Skeletal muscle tissue (tissue), 4 donors: Measurements from ENCODE around the gene EPN1. TPM values are rescaled to one million over a fixed set of nuclear protein-coding genes. Genes with fewer than 3 reads are reported as not detected.

ENCODE experiments used
- H3K27ac ChIP-seq: one replicate; pipeline ENCODE4 v1.7.0; 2013; ENCODE audit warnings: mild to moderate bottlenecking, low read depth, low read length, inconsistent platforms
- H3K27me3 ChIP-seq, 3 donors: one replicate each; pipeline ENCODE4 v1.7.0; 2013; ENCODE audit warnings: low read length in 3 of 3; ENCODE audit not compliant: control insufficient read depth in 3 of 3, insufficient read depth in 3 of 3
- H3K36me3 ChIP-seq, 3 donors: one replicate each; pipeline ENCODE4 v1.7.0; 2013; ENCODE audit warnings: low read length in 3 of 3; ENCODE audit not compliant: control insufficient read depth in 3 of 3, insufficient read depth in 3 of 3
- H3K4me1 ChIP-seq, 3 donors: one replicate each; pipeline ENCODE4 v1.7.0; 2013; ENCODE audit warnings: low read length in 3 of 3, mild to moderate bottlenecking in 3 of 3; ENCODE audit not compliant: control insufficient read depth in 3 of 3, insufficient read depth in 3 of 3
- H3K4me3 ChIP-seq, 3 donors: one replicate each; pipeline ENCODE4 v1.7.0; 2013; ENCODE audit warnings: low read length in 3 of 3
- H3K9ac ChIP-seq, 3 donors: one replicate each; pipeline ENCODE4 v1.7.0; 2013; ENCODE audit warnings: low read length in 3 of 3, mild to moderate bottlenecking in 3 of 3, moderate library complexity in 2 of 3, low read depth in 1 of 3
- H3K9me3 ChIP-seq, 3 donors: one replicate each; pipeline ENCODE4 v1.7.0; 2013; ENCODE audit warnings: low read length in 3 of 3; ENCODE audit not compliant: control insufficient read depth in 3 of 3
- total RNA-seq: library from RNA; depleted of rRNA; stranded (reverse); fragments of >200 nt; gene quantifications from one replicate; pipeline ENCODE4 v1.2.3, GENCODE V29; 2014
- donor health status: Osteomylitis.

Gene EPN1
- total RNA-seq, 1 donor from 2014 or later: 5.7 TPM

DNA sequence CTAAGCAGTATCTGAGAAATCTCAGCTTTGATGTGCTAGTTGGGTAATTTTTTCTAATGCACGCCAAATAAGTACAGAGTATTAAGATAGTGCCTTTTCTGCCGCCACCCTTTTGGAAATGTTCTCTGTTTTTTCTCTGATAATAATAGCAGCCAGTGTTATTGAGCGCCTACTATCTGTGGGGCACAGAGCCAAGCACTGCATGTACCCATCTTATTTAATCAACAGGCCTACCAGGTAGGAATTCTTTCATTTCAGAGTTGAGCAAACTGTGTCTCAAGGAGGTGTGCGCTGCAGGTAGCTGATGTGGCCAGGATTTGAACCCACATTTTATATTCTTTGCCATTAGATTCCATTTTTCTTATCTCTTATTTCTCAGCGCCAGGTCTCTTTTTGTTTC lies 1.4 kb downstream of the EPN1 start:
- Histone ChIP-seq H3K9ac (peak overlapping the region; percentile 24 to 96 (median 91)), H3K27ac (peak overlapping the region; percentile 81), H3K9me3 (no peaks in the 10 kb centered on the region), H3K36me3 (peaks cover 24 to 39% (median 34%) of the 10 kb centered on the region in 3 donors), H3K4me1 (peaks cover 32 to 62% (median 45%) of the 10 kb centered on the region in 3 donors), H3K4me3 (peak overlapping the region; percentile 90 to 97 (median 91)), H3K27me3 (no peaks in the 10 kb centered on the region)

DNA sequence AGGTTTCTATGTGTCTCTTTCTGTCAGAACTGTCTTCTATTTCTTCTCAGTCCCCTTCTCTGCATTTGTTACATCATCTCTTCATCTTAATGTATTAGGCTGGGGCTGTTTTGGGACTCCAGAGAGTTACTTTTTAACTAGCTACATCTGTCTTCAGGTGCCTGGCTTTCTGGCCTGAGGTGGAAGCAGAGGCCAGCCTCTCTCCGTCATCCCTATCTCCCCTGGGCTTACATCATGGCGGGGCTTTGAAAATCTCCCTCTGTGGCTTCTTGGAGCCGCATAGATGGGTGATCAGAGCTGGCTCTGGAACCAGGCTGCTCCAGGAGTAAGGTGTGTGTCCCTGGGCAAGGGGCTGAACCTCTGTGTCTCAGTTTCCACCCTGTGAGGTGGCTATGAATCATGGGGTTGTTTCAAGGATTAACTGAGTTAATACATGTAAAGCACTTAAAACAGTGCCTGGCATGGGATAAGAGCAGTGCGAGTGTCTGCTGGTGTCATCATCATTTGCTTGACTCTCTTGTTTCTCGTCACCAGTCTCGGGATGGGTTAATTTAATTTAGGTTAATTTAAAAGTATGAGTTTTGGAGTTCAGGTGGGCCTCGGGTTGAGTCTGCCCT lies 2.0 kb downstream of the EPN1 start:
- peak overlapping the region; percentile 45 to 96 (median 59) for H3K9ac ChIP-seq
- H3K27ac ChIP-seq: peak overlapping the region; percentile 30
- peaks cover 32 to 62% (median 45%) of the 10 kb centered on the region in 3 donors for H3K4me1 ChIP-seq
- no peaks in the 10 kb centered on the region for H3K9me3 ChIP-seq
- peak overlapping the region in 2 of 3 donors; percentile 90 to 97 for H3K4me3 ChIP-seq
- no peaks in the 10 kb centered on the region for H3K27me3 ChIP-seq
- peaks cover 27 to 41% (median 34%) of the 10 kb centered on the region in 3 donors for H3K36me3 ChIP-seq

DNA sequence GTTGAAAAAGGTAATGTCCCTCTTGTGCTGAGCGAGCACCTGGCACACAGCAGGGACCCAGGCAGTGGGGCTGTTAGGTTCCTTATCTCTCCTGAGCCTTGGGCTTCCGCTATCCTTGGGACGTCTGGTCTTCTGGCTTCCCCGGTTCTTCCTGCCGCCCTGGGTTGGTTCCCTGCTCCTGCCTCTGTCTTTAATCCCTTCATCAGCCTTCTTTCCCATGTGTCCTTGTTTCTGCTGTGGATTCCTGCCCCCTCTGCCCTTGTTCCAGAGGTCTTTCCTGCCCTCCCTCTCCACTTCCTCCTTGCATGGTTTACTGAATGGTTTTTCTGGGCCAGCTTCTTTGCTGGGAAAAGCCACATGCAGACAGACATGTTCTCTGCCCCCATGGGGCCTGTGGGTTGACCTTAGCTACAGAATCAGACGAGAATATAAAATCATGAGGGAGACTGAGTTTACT lies 2.6 kb downstream of the EPN1 start:
- peak overlapping the region in 2 of 3 donors; percentile 14 to 27 for H3K4me3 ChIP-seq
- peak overlapping the region; percentile 30 for H3K27ac ChIP-seq
- H3K9ac ChIP-seq: peak overlapping the region; percentile 45 to 62 (median 51)

DNA sequence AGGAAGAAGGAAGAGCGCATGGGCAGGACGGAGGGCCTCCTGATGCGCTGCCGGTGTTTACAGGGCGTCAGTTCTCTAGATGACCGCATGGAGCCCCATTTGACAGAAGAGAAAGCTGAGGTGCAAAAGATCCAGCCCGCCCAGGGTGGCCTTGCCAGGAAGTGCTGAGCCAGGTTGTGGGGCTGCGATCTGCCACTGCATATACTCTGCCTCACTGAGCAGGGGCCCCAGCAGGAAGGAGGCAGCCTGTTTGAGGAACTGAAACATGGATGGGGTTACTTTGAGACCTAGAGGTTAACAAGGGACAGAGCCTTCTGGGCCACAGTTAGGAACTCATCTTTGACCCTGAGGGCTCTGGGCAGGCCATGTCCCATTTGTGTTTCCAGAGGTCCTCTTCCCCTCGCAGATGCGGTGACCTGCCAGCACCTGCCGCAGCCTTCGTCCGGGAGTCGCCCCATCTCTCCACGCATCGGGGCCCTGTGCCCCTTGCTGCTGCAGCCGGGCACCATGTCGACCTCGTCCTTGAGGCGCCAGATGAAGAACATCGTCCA lies 3.2 kb downstream of the EPN1 start:
- H3K27ac ChIP-seq: peak overlapping the region; percentile 30
- peaks cover 30 to 41% (median 35%) of the 10 kb centered on the region in 3 donors for H3K36me3 ChIP-seq
- no peak overlapping the region for H3K4me3 ChIP-seq
- no peaks in the 10 kb centered on the region for H3K9me3 ChIP-seq
- peaks cover 32 to 62% (median 45%) of the 10 kb centered on the region in 3 donors for H3K4me1 ChIP-seq
- no peaks in the 10 kb centered on the region for H3K27me3 ChIP-seq
- peak overlapping the region in 2 of 3 donors; percentile 45 to 51 for H3K9ac ChIP-seq

More for the DNA sequence above, 2.6 kb downstream of the EPN1 start:
- Histone ChIP-seq H3K9me3 (no peaks in the 10 kb centered on the region), H3K36me3 (peaks cover 30 to 41% (median 35%) of the 10 kb centered on the region in 3 donors), H3K27me3 (no peaks in the 10 kb centered on the region), H3K4me1 (peaks cover 32 to 62% (median 45%) of the 10 kb centered on the region in 3 donors)

DNA sequence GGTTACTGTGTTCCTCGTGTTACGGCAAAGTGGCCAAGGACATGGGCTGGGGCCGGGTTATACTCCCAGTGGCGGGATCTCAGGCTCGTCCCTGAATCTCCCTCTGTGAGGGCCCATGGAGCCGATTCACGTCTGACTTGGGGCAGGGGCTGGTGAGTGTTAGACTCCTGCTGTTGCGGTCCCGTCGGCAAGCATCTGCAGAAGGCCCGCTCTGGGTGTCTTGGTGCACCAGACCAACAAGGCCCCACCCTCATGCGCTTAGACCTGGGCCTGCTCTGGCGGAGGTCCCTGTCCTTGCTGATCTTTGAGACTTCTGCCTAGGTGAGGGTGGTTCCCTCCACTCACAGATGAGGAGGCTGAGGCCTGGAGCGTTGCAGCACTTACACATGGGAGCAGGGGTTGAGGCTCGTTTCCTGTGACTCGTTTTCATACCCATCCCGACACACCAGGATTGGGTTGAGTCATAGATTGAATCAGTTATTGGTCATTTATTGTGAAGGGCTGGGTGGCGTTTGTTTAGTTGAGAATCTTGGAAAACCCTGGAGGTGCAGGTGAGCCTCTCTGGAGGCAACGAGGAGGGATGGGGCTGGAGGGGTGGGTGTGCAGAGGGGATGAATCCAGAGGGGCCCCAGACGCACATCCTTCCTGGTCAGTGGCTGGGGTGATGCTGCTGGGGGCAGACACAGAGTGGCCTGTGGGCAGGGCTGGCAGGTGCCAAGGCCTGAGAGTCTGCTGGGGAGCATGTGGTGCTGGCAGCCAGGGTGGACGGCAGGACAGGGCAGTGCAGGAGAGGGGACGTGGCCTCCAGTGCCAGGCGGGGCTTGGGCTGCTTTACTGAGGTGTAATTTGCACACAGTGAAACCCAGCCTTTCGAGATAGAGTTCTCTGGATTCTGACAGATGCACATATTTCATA lies 4.6 kb downstream of the EPN1 start:
- no peaks in the 10 kb centered on the region for H3K9me3 ChIP-seq
- no peak overlapping the region for H3K27ac ChIP-seq
- H3K4me1 ChIP-seq: peaks cover 27 to 53% (median 38%) of the 10 kb centered on the region in 3 donors
- H3K27me3 ChIP-seq: no peaks in the 10 kb centered on the region
- peak overlapping the region in 1 of 3 donors; percentile 25 for H3K9ac ChIP-seq
- no peak overlapping the region for H3K4me3 ChIP-seq
- peaks cover 30 to 44% (median 33%) of the 10 kb centered on the region in 3 donors for H3K36me3 ChIP-seq

DNA sequence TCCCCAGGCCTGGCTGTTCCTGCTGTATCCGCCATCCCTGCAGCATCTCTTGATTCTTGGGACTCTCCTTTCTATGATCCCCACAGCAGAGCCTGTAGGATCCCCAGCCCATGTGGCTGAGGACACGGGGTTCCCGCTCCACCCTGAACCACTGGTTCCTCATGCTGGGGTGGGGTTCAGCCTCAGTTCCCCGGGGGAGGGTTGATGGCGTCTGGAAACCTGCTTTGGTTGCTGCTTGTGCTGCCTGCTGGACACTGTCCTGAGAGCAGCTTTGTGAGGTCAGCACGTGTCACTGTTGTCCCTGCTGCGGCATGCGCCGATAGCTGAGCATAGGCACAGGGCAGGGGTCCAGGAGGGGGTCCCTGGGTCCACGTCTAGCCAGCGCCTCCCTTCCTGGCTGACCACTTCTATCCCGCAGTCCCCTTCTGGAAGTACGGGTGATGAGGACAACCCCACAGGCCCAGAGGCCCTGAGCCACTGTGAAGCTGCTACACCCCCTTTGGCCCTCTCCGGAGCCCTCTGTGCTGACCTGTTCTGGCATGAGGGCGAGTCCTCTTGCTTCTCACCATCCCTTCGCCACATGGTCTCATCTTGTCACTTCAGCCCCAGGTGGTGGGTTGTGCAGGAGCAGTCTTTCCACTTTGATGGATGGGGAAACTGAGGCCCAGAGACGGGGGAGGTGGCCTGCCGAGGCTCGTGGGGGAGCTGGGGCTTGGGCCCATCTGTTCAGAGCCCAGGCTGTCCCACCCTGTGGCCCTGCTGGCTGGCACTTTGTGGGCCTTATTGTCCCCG lies 5.5 kb downstream of the EPN1 start:
- Histone ChIP-seq H3K4me3 (no peak overlapping the region), H3K9ac (no peak overlapping the region), H3K9me3 (no peaks in the 10 kb centered on the region), H3K27me3 (no peaks in the 10 kb centered on the region), H3K4me1 (peaks cover 26 to 49% (median 36%) of the 10 kb centered on the region in 3 donors), H3K36me3 (peaks cover 36 to 54% (median 38%) of the 10 kb centered on the region in 3 donors), H3K27ac (no peak overlapping the region)

DNA sequence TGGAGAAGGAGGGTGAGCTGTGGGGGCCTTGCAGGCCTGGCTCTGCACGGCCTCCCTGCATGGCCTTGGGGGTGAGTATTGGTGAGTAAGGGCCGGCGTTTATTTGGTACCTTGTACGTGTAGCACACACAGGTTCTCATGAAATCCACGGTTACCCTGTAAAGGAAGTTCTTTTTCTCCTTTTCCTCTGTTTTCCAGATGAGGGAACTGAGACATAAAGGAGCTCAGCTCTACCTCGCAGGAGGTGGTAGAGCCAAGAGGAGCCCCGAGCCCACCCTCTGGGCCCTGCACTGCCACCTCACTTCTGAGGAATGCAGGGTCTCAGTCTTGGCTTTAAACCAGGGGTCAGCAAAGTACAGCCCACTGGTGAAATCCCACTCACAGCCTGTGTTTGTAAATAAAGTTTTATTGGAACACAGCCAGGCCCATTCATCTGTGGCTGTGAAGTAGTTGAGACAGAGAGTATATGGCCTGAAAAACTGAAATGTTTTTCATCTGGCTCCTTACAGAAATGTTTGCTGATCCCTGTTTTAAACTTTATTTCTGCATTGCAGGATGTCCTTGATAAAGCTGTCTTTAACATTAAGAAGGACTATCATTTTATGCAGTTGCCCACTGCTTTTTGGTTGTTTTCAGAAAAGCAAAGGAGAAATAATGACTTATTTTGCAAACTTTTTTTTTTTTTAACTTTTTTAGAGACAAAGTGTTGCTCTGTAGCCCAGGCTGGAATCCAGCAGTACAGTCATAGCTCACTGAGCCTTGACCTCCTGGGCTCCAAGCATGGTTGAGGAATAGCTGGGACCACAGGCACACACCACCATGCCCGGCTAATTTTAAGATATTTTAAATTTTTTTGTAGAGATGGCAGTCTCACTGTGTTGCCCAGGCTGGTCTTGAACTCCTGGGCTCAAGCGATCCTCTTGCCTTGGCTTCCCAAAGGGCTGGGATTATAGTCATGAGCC lies 6.4 kb downstream of the EPN1 start:
- Histone ChIP-seq H3K9ac (no peak overlapping the region), H3K27ac (no peak overlapping the region), H3K9me3 (no peaks in the 10 kb centered on the region), H3K4me3 (no peak overlapping the region), H3K27me3 (no peaks in the 10 kb centered on the region), H3K36me3 (peaks cover 42 to 62% (median 46%) of the 10 kb centered on the region in 3 donors), H3K4me1 (peaks cover 17 to 40% (median 27%) of the 10 kb centered on the region in 3 donors)

DNA sequence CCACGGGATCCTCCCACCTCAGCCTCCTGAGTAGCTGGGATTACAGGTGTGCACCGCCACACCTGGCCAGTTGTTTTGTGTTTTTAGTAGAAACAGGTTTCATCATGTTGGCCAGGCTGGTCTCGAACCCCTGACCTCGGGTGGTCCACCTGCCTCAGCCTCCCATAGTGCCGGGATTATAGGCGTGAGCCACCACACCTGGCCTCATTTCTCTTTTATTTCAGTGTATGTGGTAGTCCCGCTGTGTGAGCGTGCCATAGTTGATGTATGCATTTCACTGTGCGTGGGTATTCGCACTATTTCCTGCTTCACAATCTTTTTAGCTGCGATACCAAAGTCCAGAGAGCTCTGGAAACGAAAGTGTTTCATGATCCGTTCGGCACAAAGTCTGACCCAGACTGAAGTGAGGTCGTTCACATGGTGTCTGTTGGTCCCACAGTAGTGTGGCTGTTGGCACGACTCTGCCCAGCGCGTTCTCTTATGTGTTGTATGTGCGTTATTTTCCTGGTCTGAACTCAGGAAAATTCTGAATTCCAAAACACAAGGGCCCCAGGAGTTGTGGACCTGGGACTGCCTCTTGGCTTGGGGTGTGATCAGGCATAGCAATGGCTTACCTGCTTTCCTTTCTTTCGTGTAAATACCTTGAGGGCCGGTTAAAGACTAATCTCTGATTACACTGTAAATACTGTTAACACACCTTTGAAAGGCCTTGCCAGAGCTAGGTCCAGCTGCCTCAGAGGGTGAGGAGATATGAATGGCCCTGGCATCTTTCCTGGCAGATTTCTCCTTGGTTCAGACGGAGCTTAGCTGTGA lies 8.6 kb downstream of the EPN1 start:
- H3K4me1 ChIP-seq: peaks cover 0 to 18% (median 6%) of the 10 kb centered on the region in 3 donors
- H3K9ac ChIP-seq: no peak overlapping the region
- no peaks in the 10 kb centered on the region for H3K9me3 ChIP-seq
- peaks cover 37 to 59% (median 46%) of the 10 kb centered on the region in 3 donors for H3K36me3 ChIP-seq
- H3K4me3 ChIP-seq: no peak overlapping the region
- H3K27me3 ChIP-seq: no peaks in the 10 kb centered on the region
- no peak overlapping the region for H3K27ac ChIP-seq
